GM06990 (cell line): Measurements from ENCODE around the gene ATP1A4.

Experiments
- DNase-seq: peaks from one replicate; pipeline ENCODE4 v3.0.0-alpha.2; 2011; ENCODE audit not compliant: insufficient read length; ENCODE audit errors: extremely low read depth
- H3K27me3 ChIP-seq: replicated peaks from 2 replicates; pipeline ENCODE4 v1.6.0; 2011; ENCODE audit warnings: low read length; ENCODE audit not compliant: control insufficient read depth, insufficient read depth
- H3K36me3 ChIP-seq: 2 replicates; pipeline ENCODE4 v1.5.1; 2011; ENCODE audit warnings: low read length; ENCODE audit not compliant: control insufficient read depth, insufficient read depth
- H3K4me3 ChIP-seq: replicated peaks from 2 replicates; pipeline ENCODE4 v1.5.1; 2011; ENCODE audit warnings: low read depth, mild to moderate bottlenecking, control low read depth, low read length
- CTCF ChIP-seq: IDR thresholded peaks from 2 replicates; pipeline ENCODE4 v1.5.1; 2011; ENCODE audit warnings: low read length, control low read depth, mild to moderate bottlenecking, inconsistent platforms; ENCODE audit not compliant: insufficient read depth, poor library complexity, severe bottlenecking

Gene ATP1A4

GRCh38 chr1:160224606-160225005 is 73.2 kb downstream of the ATP1A4 start:
- no peak for TF ChIP-seq CTCF
- peaks cover 25% of the 10 kb centered on the region for H3K36me3 ChIP-seq
- H3K27me3 ChIP-seq: no peaks in the 10 kb centered on the region
- H3K4me3 ChIP-seq: no peak overlapping the region
- DNase-seq: no peak

- no peak for TF ChIP-seq CTCF
- H3K36me3 ChIP-seq: peaks cover 27% of the 10 kb centered on the region
- no peak overlapping the region for H3K4me3 ChIP-seq
- no peaks in the 10 kb centered on the region for H3K27me3 ChIP-seq
- no peak for DNase-seq
Measured at GRCh38 chr1:160225345-160225744, 73.9 kb downstream of the ATP1A4 start.

DNA sequence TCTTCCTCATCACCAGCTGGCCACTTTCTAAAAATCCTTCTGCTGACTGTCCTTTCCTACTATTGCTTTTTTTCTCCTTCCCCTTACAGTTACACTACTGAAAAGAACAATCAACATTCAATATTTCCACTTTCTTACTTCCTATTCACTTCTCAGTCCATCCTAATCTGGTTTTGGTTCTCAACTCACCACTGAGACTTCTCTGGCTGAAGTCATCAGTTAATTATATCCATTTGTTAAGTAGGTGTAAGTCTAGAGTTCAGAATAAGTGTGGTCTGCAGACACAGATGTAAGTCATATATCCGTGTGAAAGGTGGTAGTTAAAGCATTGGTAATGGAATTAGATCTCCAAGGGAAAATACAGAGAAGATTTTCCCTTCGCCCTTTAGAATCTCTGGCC is 75.2 kb downstream of the ATP1A4 start:
- H3K27me3 ChIP-seq: no peaks in the 10 kb centered on the region
- DNase-seq: no peak
- no peak for TF ChIP-seq CTCF
- H3K4me3 ChIP-seq: no peak overlapping the region
- peaks cover 27% of the 10 kb centered on the region for H3K36me3 ChIP-seq

DNA sequence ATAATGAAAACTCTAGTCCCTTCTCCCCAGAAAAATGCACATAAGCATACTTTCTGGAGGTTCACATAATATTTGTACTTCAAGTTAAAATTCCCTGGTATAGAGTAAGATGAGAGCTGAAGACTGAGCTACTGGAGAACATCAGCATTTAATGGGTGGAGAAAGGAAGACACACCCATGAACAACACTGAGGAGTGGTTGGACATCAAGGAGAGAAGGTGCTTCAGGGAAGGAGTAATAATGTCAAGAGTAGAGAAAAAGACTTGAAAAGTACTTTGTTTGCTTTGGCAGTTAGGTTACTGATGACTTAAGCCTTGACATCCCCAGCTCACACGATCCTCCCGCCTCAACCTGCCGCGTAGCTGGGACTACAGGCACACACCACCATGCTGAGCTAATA is 75.6 kb downstream of the ATP1A4 start:
- DNase-seq: no peak
- Histone ChIP-seq H3K27me3 (no peaks in the 10 kb centered on the region), H3K4me3 (no peak overlapping the region), H3K36me3 (peaks cover 29% of the 10 kb centered on the region)
- no peak for TF ChIP-seq CTCF

- Histone ChIP-seq H3K27me3 (no peaks in the 10 kb centered on the region), H3K4me3 (no peak overlapping the region), H3K36me3 (peaks cover 30% of the 10 kb centered on the region)
- TF ChIP-seq CTCF: no peak
- no peak for DNase-seq
Measured at GRCh38 chr1:160227561-160227960, 76.2 kb downstream of the ATP1A4 start.

GRCh38 chr1:160228431-160228830 is 77.0 kb downstream of the ATP1A4 start:
- H3K27me3 ChIP-seq: no peaks in the 10 kb centered on the region
- peaks cover 26% of the 10 kb centered on the region for H3K36me3 ChIP-seq

More at GRCh38 chr1:160228431-160228830, 77.0 kb downstream of the ATP1A4 start:
- no peak for DNase-seq
- no peak overlapping the region for H3K4me3 ChIP-seq
- no peak for TF ChIP-seq CTCF
